Kasumi-1 (cell line): ENCODE data around the gene SPEG.

Source experiments
- DNase-seq, 2 experiments: peaks; one replicate each; lab custom pipeline; 2025; lab: John Stamatoyannopoulos, UW

SPEG gene

GRCh38 chr2:219478916-219479315 is 44.3 kb downstream of the SPEG start:
- DNase-seq, result no peak

- DNase-seq, result no peak
Observed at GRCh38 chr2:219480004-219480403, 45.4 kb downstream of the SPEG start.

DNA sequence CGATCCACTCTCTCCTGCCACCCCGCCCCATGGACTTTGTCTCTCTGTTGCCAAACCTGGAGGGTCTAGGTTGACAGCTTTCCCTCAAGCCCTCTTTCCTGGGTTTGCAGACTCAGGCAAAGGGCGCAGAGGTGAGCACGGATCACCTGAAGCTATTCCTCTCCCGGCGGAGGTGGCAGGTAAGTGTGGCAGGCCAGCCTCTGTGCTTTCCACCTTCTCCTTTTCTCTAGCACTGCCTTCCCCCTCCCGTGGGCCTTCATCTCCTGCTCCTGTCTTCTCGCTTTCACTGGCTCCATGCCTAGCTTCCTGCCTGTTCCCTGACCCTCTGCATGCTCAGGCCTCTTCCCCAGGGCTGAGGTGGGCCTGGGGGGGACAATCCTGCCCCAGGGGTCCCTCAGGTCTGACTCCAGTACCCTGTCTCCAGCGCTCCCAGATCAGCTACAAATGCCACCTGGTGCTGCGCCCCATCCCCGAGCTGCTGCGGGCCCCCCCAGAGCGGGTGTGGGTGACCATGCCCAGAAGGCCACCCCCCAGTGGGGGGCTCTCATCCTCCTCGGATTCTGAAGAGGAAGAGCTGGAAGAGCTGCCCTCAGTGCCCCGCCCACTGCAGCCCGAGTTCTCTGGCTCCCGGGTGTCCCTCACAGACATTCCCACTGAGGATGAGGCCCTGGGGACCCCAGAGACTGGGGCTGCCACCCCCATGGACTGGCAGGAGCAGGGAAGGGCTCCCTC is 48.2 kb downstream of the SPEG start:
- no peak for DNase-seq

DNA sequence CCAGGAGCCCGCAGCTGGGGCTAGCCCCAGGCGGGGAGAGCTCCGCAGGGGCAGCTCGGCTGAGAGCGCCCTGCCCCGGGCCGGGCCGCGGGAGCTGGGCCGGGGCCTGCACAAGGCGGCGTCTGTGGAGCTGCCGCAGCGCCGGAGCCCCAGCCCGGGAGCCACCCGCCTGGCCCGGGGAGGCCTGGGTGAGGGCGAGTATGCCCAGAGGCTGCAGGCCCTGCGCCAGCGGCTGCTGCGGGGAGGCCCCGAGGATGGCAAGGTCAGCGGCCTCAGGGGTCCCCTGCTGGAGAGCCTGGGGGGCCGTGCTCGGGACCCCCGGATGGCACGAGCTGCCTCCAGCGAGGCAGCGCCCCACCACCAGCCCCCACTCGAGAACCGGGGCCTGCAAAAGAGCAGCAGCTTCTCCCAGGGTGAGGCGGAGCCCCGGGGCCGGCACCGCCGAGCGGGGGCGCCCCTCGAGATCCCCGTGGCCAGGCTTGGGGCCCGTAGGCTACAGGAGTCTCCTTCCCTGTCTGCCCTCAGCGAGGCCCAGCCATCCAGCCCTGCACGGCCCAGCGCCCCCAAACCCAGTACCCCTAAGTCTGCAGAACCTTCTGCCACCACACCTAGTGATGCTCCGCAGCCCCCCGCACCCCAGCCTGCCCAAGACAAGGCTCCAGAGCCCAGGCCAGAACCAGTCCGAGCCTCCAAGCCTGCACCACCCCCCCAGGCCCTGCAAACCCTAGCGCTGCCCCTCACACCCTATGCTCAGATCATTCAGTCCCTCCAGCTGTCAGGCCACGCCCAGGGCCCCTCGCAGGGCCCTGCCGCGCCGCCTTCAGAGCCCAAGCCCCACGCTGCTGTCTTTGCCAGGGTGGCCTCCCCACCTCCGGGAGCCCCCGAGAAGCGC is 49.1 kb downstream of the SPEG start:
- no peak for DNase-seq

- no peak for DNase-seq
Observed at GRCh38 chr2:219484343-219485200, 49.9 kb downstream of the SPEG start.

GRCh38 chr2:219485201-219485580 is 50.5 kb downstream of the SPEG start:
- DNase-seq, result no peak

DNA sequence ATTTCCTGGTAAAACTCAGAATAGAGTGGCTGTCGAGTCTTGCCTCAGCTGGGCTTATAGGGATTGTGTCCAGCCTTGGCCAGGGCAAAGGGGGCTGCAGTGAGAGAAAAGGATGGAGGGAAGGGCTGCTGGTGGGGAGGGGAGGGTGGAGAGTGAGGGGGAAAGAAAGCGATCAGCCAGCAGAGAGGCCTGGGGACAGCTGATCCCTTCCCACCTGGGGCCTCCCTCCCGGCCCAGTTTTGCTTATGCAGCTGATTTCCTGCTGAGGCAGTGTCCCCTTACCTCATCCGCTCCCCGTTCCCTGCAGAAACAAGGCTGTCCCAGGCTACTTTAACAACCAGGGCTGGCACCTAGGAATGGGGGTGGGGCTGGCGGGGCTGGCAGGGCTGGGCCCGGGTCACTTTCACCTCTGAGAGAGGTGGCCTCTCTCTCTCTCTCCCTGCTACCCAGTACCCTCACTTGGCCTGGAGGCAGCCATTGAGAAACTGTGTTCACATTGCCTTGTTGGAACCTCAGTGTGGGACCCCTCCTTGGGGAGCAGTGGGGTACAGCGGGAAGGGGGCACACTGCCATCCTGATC is 51.8 kb downstream of the SPEG start:
- DNase-seq, result no peak

DNA sequence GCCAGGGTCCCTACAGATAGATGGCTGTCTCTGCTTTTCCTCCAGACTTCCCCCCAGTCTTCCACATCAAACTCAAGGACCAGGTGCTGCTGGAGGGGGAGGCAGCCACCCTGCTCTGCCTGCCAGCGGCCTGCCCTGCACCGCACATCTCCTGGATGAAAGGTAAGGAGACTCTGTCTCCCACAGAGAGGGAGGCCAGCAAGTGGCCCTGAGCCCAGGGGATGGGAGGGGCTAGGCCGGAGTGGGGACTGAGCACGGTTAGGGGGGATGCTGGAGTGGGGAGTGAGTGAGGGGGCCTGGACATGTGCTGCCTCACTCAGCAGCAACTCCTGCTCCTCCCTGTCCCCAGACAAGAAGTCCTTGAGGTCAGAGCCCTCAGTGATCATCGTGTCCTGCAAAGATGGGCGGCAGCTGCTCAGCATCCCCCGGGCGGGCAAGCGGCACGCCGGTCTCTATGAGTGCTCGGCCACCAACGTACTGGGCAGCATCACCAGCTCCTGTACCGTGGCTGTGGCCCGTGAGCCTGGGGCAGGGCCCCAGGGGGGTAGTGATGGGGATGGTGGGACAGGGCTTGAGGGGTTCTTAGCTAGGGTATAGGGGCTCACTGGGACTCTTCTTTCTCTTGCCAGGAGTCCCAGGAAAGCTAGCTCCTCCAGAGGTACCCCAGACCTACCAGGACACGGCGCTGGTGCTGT is 53.7 kb downstream of the SPEG start:
- DNase-seq, result no peak

DNA sequence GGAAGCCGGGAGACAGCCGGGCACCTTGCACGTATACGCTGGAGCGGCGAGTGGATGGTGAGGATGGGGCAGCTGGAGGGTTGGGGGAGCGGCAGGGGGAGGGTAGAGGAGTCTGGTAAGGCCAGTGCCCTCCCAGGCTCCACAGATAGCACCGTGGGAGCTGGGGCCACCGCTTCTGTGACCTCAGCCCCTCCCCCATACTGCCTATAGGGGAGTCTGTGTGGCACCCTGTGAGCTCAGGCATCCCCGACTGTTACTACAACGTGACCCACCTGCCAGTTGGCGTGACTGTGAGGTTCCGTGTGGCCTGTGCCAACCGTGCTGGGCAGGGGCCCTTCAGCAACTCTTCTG is 54.2 kb downstream of the SPEG start:
- DNase-seq, result no peak

DNA sequence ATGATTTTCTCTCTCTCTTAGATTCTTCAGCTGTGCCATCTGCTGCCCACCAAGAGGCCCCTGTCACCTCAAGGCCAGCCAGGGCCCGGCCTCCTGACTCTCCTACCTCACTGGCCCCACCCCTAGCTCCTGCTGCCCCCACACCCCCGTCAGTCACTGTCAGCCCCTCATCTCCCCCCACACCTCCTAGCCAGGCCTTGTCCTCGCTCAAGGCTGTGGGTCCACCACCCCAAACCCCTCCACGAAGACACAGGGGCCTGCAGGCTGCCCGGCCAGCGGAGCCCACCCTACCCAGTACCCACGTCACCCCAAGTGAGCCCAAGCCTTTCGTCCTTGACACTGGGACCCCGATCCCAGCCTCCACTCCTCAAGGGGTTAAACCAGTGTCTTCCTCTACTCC is 54.7 kb downstream of the SPEG start:
- DNase-seq, result no peak

DNA sequence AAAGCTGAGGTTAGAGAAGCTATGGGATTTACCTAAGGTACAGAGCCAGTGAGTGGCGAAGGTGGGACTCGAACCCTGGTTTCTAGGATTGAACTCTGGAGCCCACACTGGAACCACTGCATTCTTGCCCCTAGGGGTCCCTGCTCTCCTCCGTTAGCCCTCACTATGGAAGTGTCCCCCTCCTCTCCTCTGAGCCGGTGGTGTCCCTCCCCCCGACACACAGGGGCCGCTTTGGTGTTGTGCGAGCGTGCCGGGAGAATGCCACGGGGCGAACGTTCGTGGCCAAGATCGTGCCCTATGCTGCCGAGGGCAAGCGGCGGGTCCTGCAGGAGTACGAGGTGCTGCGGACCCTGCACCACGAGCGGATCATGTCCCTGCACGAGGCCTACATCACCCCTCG is 55.5 kb downstream of the SPEG start:
- no peak for DNase-seq

DNA sequence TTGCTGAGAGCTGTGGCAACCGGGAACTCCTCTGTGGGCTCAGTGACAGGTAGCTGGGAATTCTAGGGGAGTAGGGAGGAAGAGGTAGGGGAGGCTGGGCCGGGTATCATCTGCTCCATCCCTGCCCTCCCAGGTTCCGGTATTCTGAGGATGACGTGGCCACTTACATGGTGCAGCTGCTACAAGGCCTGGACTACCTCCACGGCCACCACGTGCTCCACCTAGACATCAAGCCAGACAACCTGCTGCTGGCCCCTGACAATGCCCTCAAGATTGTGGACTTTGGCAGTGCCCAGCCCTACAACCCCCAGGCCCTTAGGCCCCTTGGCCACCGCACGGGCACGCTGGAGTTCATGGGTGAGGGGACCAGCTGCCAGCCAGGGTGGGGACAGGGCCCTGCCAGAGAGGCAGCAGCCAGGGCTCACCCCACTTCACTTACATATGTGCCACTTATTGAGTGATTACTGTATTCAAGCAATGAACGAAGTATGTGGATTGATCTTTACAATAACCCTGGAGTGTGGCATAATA is 56.0 kb downstream of the SPEG start:
- DNase-seq, result no peak

DNA sequence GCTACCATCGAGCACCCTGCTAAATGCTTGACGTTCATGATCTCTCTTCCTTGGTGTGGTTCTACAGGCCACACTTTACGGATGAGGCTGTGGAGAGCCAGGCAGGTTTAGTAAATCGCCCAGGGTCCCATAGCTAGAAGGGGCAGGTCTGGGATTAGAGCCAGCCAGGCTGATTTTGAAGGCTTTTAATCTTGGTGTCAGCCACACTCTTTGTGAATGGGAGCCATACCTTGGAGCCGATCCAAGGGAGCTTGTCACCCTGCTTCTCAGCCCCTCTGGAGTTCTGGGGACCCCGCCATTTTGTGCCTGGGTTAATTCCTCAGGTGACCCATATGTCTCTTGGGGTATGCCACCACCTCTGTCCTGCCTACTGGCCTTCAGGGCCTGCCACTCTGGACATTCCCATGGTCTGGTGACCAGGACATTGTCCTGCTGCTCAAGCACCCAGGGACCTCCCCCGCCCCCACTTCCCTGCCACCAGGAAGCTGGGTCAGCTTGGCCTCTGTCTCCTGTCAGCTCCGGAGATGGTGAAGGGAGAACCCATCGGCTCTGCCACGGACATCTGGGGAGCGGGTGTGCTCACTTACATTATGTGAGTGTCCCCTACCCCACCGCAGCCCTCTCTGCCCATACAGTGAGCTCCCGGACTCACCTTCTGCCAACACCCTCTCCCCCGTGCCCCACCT is 56.8 kb downstream of the SPEG start:
- DNase-seq, result no peak

DNA sequence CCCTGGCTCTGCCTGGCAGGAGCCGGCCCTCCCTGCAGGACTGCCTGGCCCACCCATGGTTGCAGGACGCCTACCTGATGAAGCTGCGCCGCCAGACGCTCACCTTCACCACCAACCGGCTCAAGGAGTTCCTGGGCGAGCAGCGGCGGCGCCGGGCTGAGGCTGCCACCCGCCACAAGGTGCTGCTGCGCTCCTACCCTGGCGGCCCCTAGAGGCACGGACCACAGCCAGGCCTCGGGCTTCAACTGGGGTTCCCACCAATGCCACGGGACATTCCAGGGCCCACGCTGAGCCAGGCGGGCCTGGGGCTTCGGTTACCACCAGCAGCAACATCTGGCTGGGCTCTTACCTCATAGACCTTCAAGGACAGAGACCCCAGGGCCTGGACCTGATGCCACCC is 57.9 kb downstream of the SPEG start:
- DNase-seq, result no peak

DNA sequence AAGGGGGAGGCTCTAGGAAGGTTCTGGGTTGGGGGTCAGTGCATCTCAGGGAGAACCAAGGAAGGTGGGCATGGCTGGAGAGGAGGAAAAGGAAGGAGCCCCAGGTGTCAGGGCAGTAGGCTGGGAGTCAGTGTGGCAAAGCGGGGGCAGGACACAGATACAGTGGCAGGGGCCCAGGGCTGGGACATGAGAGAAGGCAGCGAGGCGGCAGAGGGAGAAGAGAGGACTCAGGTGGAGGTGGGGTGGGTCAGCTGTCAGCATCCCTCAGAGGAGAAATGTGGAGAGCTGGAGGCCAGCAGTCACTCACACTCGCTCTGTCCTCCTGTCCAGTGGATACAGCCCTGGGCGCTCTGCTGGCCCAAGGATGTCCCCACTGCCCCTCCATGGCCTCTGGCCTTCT is 58.4 kb downstream of the SPEG start:
- no peak for DNase-seq

- DNase-seq, result no peak
Observed at GRCh38 chr2:219494952-219495530, 60.4 kb downstream of the SPEG start.

DNA sequence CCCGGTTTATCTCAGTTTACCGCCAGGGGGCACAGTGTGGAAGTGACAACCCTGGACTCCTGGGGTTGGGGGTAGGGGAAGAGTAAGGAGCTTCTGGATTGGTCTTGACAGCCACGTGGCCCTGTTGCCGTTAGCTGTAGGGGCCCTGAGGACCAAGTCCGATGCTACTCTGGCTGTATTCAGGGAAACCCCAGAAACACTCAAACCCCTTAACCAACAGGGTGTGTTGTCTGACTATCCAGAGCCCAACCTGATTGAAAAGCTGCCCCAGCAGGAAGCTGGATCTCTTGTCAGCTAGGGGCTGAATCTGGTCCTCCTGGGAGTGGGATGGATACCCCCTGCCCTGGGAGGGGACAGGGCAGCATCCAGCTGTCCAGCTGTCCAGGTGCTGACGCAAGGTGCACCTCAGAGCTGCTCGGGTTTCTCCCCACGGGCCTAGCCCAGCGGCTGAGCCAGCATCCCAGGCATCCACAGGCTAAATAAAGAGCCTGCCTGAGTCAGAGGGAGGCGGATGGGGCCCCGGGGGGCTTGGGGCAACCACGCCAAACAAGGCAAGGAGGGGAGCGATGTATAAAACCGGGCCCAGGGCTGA is 61.0 kb downstream of the SPEG start:
- DNase-seq, result peak; percentile 32 to 41

DNA sequence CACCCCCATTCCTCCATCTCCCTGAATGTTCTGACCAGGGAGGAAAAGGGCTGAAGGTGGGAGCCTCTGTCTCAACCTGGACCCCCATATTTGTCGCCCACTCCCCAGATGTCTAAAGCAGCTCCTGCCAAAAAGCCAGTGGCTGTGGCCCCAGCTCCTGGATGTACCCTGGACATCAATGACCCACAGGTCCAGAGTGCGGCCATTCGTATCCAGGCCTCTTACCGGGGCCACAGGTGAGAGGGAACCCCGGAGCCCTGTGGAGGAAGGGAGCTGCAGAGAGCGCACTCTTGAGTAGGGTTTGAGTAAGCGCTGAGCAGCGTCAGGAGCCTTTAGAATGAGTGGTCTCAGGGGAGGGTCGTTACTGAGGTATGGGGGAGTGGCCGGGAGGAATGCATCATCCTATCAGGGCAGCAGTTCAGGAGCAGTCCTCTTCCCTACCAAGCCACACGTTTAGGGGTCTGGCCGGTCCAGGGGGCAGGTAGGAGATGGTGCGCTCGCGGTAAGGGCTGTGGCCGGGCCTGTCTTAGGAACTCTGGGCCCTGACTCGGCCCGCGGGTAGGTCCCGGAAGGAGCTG is 61.7 kb downstream of the SPEG start:
- no peak for DNase-seq

GRCh38 chr2:219496825-219497494 is 62.3 kb downstream of the SPEG start:
- DNase-seq, result no peak
